Smooth muscle cell (in vitro differentiated cells): ENCODE results near the gene ST6GALNAC6. TPM values are rescaled to one million over a fixed set of nuclear protein-coding genes. Genes with fewer than 3 reads are reported as not detected.

Source experiments
- DNase-seq: peaks from one replicate; lab custom pipeline; 2025; ENCODE audit not compliant: unreplicated experiment; lab: John Stamatoyannopoulos, UW
- H2AFZ ChIP-seq: fragments of 200-600 bp; sonication (generic); 2 replicates; pipeline ENCODE4 v1.6.0; 2016; ENCODE audit warnings: antibody characterized with exemption, low read depth, mild to moderate bottlenecking
- H3F3A ChIP-seq: fragments of 200-600 bp; sonication (generic); 2 replicates; pipeline ENCODE4 v1.6.0; 2017; ENCODE audit warnings: antibody characterized with exemption, low read depth
- H3K27ac ChIP-seq: fragments of 200-600 bp; sonication (generic); 2 replicates; pipeline ENCODE4 v1.5.1; 2016; ENCODE audit warnings: low read depth, mild to moderate bottlenecking
- H3K27me3 ChIP-seq: fragments of 200-600 bp; sonication (generic); 2 replicates; pipeline ENCODE4 v1.6.1; 2016; ENCODE audit warnings: low read depth, mild to moderate bottlenecking
- H3K36me3 ChIP-seq: fragments of 200-600 bp; sonication (generic); 2 replicates; pipeline ENCODE4 v1.5.1; 2016; ENCODE audit warnings: low read depth
- H3K4me1 ChIP-seq: fragments of 200-600 bp; sonication (generic); 2 replicates; pipeline ENCODE4 v1.5.1; 2016; ENCODE audit warnings: low read depth
- H3K4me2 ChIP-seq: fragments of 200-600 bp; sonication (generic); 2 replicates; pipeline ENCODE4 v1.6.0; 2016; ENCODE audit warnings: mild to moderate bottlenecking
- H3K4me3 ChIP-seq: fragments of 200-600 bp; sonication (generic); 2 replicates; pipeline ENCODE4 v1.5.1; 2016; ENCODE audit warnings: mild to moderate bottlenecking
- H3K79me2 ChIP-seq: fragments of 200-600 bp; sonication (generic); 2 replicates; pipeline ENCODE4 v1.6.0; 2016; ENCODE audit warnings: low read depth, mild to moderate bottlenecking
- H3K9ac ChIP-seq: fragments of 200-600 bp; sonication (generic); 2 replicates; pipeline ENCODE4 v1.6.0; 2016; ENCODE audit warnings: low read depth
- H3K9me3 ChIP-seq: fragments of 200-600 bp; sonication (generic); replicated peaks from 2 replicates; pipeline ENCODE4 v1.5.1; 2016; ENCODE audit warnings: low read depth
- H4K20me1 ChIP-seq: fragments of 200-600 bp; sonication (generic); 2 replicates; pipeline ENCODE4 v1.6.0; 2016; ENCODE audit warnings: low read depth
- WGBS: methylation state at CpG from one replicate; pipeline ENCODE4 v1.1.7; 2016; ENCODE audit warnings: low lambda C conversion rate; 5-methylcytosine and 5-hydroxymethylcytosine counted together
- polyA plus RNA-seq: library from polyadenylated mRNA; unstranded; fragments of >200 nt; fragmentation: Nextera tagmentation; extraction: Ambion mirVana; gene quantifications from 2 replicates; pipeline ENCODE4 v1.2.1, GENCODE V29; 2016
- total RNA-seq: library from RNA; depleted of rRNA; stranded (reverse); fragments of >200 nt; gene quantifications from 2 replicates; pipeline ENCODE4 v1.2.3, GENCODE V29; 2014
- TF ChIP-seq, protein P1 (sequence below): fragments of 200-600 bp; sonication (generic); IDR thresholded peaks from 2 replicates; pipeline ENCODE4 v1.5.1; 2017; ENCODE audit warnings: borderline replicate concordance, mild to moderate bottlenecking, antibody characterized with exemption; ENCODE audit not compliant: insufficient read depth, poor library complexity, severe bottlenecking

ST6GALNAC6 gene
- total and polyA plus RNA-seq, 2 experiments from 2014 or later: 36.4 to 65.8 TPM

DNA sequence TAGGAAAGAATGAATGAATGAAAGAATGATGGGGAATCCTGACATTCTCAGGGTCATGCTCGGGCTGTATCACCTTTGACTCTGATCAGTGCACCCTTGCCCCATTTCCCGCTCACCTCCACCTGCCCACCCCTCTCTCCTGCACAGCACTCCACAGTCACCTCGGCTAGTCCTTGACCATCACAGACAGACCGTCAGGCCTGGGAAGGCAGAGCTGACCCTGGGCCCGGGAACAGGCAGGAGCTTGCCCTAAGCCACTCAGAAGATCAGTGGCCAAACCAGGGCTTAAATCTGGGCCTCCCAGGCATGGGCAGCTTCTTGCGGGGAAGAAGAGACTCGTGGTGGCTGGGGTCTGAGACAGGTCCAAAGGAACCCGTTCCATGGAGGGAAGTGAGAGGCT, 3.6 kb downstream of the ST6GALNAC6 start:
- peaks cover 16% of the 10 kb centered on the region for H3K4me1 ChIP-seq

DNA sequence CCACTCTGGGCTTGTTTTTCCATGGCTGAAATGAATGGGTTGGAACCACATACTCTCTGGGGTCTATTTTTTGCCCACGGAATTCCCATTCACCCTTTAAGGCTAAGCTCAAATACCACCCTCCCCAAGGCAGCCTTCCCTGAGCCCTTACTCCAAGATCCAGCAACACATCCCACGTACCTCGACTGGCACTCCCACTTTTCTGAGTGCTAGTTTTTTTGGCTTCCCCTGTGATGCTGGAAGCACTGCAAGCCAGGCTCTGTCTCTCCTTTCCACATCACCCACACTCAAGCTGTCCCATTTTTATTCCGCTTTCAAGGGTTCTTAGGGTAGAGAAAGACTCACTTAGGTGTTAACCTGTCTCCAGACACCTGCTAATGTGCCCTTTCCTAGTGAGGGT, 6.0 kb downstream of the ST6GALNAC6 start:
- Histone ChIP-seq H3K9me3 (no peaks in the 10 kb centered on the region), H2AFZ (no peak overlapping the region), H3K27me3 (no peaks in the 10 kb centered on the region), H3K79me2 (no peaks in the 10 kb centered on the region), H4K20me1 (peaks cover 41% of the 10 kb centered on the region), H3K27ac (no peak overlapping the region), H3K9ac (no peak overlapping the region), H3K4me3 (no peak overlapping the region), H3F3A (peaks cover 5% of the 10 kb centered on the region), H3K4me1 (peaks cover 11% of the 10 kb centered on the region), H3K36me3 (peaks cover 17% of the 10 kb centered on the region), H3K4me2 (no peak overlapping the region)
- TF ChIP-seq, protein P1, sequence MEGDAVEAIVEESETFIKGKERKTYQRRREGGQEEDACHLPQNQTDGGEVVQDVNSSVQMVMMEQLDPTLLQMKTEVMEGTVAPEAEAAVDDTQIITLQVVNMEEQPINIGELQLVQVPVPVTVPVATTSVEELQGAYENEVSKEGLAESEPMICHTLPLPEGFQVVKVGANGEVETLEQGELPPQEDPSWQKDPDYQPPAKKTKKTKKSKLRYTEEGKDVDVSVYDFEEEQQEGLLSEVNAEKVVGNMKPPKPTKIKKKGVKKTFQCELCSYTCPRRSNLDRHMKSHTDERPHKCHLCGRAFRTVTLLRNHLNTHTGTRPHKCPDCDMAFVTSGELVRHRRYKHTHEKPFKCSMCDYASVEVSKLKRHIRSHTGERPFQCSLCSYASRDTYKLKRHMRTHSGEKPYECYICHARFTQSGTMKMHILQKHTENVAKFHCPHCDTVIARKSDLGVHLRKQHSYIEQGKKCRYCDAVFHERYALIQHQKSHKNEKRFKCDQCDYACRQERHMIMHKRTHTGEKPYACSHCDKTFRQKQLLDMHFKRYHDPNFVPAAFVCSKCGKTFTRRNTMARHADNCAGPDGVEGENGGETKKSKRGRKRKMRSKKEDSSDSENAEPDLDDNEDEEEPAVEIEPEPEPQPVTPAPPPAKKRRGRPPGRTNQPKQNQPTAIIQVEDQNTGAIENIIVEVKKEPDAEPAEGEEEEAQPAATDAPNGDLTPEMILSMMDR: no peak
- 96% methylated on average over 4 of the region's 4 CpGs for WGBS
- no peak for DNase-seq

More for the DNA sequence above, 3.6 kb downstream of the ST6GALNAC6 start:
- H3K4me3 ChIP-seq: no peak overlapping the region
- H3K4me2 ChIP-seq: no peak overlapping the region
- no peak for DNase-seq
- H3K9me3 ChIP-seq: no peaks in the 10 kb centered on the region
- H3K36me3 ChIP-seq: peaks cover 17% of the 10 kb centered on the region
- 100% methylated on average over 8 of the region's 8 CpGs for WGBS
- H3K27ac ChIP-seq: no peak overlapping the region
- H3K9ac ChIP-seq: no peak overlapping the region
- TF ChIP-seq, protein P1: no peak
- H2AFZ ChIP-seq: no peak overlapping the region
- no peaks in the 10 kb centered on the region for H3K79me2 ChIP-seq
- H3F3A ChIP-seq: peaks cover 5% of the 10 kb centered on the region
- H3K27me3 ChIP-seq: no peaks in the 10 kb centered on the region
- peaks cover 31% of the 10 kb centered on the region for H4K20me1 ChIP-seq

DNA sequence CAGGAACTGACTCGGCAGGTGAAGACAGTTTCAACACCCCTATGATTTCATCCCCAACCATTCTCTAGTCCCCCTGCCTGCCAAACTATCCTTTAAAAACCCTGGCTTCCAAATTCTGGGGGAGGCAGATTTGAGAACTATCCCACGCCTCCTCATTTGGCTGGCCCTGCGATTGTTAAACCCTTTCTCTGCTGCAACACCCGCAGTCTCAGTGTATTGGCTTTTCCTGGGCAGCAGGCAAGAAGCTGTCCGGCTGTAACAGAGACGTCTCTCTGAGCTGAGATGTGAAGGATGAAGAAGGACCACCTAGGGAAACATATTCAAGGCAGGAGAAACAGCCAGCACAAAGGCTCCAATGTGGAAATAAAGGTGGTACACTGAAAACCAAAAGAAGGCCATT, 6.6 kb downstream of the ST6GALNAC6 start:
- peaks cover 17% of the 10 kb centered on the region for H3K36me3 ChIP-seq

DNA sequence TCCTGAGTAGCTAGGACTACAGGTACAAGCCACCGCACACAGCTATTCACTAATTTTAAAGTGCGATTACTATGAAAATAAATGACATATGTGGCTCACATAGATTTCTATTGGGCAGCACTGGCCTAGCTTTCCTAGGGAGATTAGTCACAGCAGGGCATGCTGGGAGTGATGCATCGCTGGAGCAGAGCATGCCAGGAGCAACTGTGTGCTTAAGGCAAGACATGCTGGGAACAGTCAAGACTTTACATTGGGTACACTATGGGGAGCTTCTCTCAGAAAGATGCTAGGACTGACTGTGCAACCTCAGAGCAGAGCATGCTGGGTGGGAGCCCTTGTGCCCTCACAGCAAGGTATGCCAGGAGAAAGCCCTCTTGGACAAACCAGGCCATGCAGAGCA, 9.3 kb downstream of the ST6GALNAC6 start:
- H3K79me2 ChIP-seq: no peaks in the 10 kb centered on the region
- H3K9me3 ChIP-seq: no peaks in the 10 kb centered on the region
- no peak overlapping the region for H3K27ac ChIP-seq
- H4K20me1 ChIP-seq: peaks cover 16% of the 10 kb centered on the region
- no peak overlapping the region for H2AFZ ChIP-seq
- H3K4me3 ChIP-seq: no peak overlapping the region
- H3K36me3 ChIP-seq: peaks cover 12% of the 10 kb centered on the region
- H3K4me1 ChIP-seq: no peaks in the 10 kb centered on the region
- no peak for DNase-seq
- H3K9ac ChIP-seq: no peak overlapping the region
- TF ChIP-seq, protein P1: no peak
- 94% methylated on average over 3 of the region's 3 CpGs for WGBS
- no peak overlapping the region for H3K4me2 ChIP-seq
- H3K27me3 ChIP-seq: no peaks in the 10 kb centered on the region
- no peaks in the 10 kb centered on the region for H3F3A ChIP-seq

More for the DNA sequence above, 6.6 kb downstream of the ST6GALNAC6 start:
- Histone ChIP-seq H3K27me3 (no peaks in the 10 kb centered on the region), H3K27ac (no peak overlapping the region), H3K4me3 (no peak overlapping the region), H4K20me1 (peaks cover 38% of the 10 kb centered on the region), H3F3A (peaks cover 2% of the 10 kb centered on the region), H3K79me2 (no peaks in the 10 kb centered on the region), H3K4me1 (peaks cover 10% of the 10 kb centered on the region), H3K4me2 (no peak overlapping the region), H3K9me3 (no peaks in the 10 kb centered on the region), H3K9ac (no peak overlapping the region), H2AFZ (no peak overlapping the region)
- TF ChIP-seq, protein P1: no peak
- DNase-seq: no peak
- WGBS: 95% methylated on average over 6 of the region's 6 CpGs
